PC-9 (cell line): ENCODE measurements around the gene ARHGAP10. TPM values are rescaled to one million over a fixed set of nuclear protein-coding genes. Genes with fewer than 3 reads are reported as not detected.

Experiments used
- BruUV-seq: library from RNA; stranded (reverse); fragments of 400-500 nt; replicated peaks from 2 replicates; lab custom pipeline; 2021; lab: Mats Ljungman, UMichigan
- CTCF ChIA-PET: fragments of 300-600 bp; sonication (Branson Sonifier 250); formaldehyde crosslinking; loops from one replicate; lab custom pipeline; 2022; ENCODE audit warnings: antibody characterized with exemption; lab: Charles Lee
- POLR2A ChIA-PET: fragments of 300-600 bp; sonication (Branson Sonifier 250); formaldehyde crosslinking; loops from one replicate; lab custom pipeline; 2022; ENCODE audit warnings: antibody characterized with exemption; ENCODE audit not compliant: unreplicated experiment; lab: Charles Lee
- DNase-seq, 2 experiments: peaks; one replicate each; pipeline versions ENCODE4 v3.0.0 to v3.0.0-alpha.2; 2015 to 2022; ENCODE audit warnings: mixed read lengths in 1 of 2
- H2AFZ ChIP-seq: fragments of 200-600 bp; sonication (generic); 2 replicates; pipeline ENCODE4 v1.8.1; 2017; ENCODE audit warnings: antibody characterized with exemption
- H3F3A ChIP-seq: fragments of 200-600 bp; sonication (generic); 2 replicates; pipeline ENCODE4 v1.8.1; 2017; ENCODE audit warnings: antibody characterized with exemption, mild to moderate bottlenecking, low read depth; ENCODE audit not compliant: insufficient read depth
- H3K27ac ChIP-seq: fragments of 200-600 bp; sonication (generic); 2 replicates; pipeline ENCODE4 v1.6.1; 2016; ENCODE audit warnings: mixed run types
- H3K27me3 ChIP-seq: fragments of 200-600 bp; sonication (generic); 2 replicates; pipeline ENCODE4 v1.6.1; 2016; ENCODE audit warnings: low read depth, mixed run types; ENCODE audit not compliant: insufficient read depth
- H3K36me3 ChIP-seq: fragments of 200-600 bp; sonication (generic); 2 replicates; pipeline ENCODE4 v1.6.1; 2016; ENCODE audit warnings: low read depth, mixed run types
- H3K4me1 ChIP-seq: fragments of 200-600 bp; sonication (generic); replicated peaks from 2 replicates; pipeline ENCODE4 v1.6.1; 2016; ENCODE audit warnings: mixed run types; ENCODE audit not compliant: insufficient read depth
- H3K4me2 ChIP-seq: fragments of 200-600 bp; sonication (generic); 2 replicates; pipeline ENCODE4 v1.6.1; 2017; ENCODE audit warnings: mixed run types
- H3K4me3 ChIP-seq: fragments of 200-600 bp; sonication (generic); 2 replicates; pipeline ENCODE4 v1.6.1; 2016; ENCODE audit warnings: mixed run types
- H3K79me2 ChIP-seq: fragments of 200-600 bp; sonication (generic); 2 replicates; pipeline ENCODE4 v1.6.1; 2017; ENCODE audit warnings: low read depth, mixed run types
- H3K9me2 ChIP-seq: fragments of 200-600 bp; sonication (generic); 2 replicates; pipeline ENCODE4 v1.8.1; 2017; ENCODE audit warnings: mild to moderate bottlenecking; ENCODE audit not compliant: insufficient read depth
- H3K9me3 ChIP-seq: fragments of 200-600 bp; sonication (generic); 2 replicates; pipeline ENCODE4 v1.8.1; 2016; ENCODE audit warnings: low read depth; ENCODE audit not compliant: insufficient read depth
- H4K20me1 ChIP-seq: fragments of 200-600 bp; sonication (generic); 2 replicates; pipeline ENCODE4 v1.8.1; 2017; ENCODE audit not compliant: insufficient read depth
- CTCF ChIP-seq: fragments of 200-600 bp; sonication (generic); conservative IDR thresholded peaks from 2 replicates; pipeline ENCODE4 v1.6.1; 2017; ENCODE audit warnings: mixed run types, antibody characterized with exemption, mild to moderate bottlenecking, moderate library complexity
- EZH2 ChIP-seq: fragments of 200-600 bp; sonication (generic); IDR thresholded peaks from 2 replicates; pipeline ENCODE4 v1.8.0; 2017; ENCODE audit warnings: antibody characterized with exemption, low read depth
- intact Hi-C: fragments of 100-400 bp; cut with micrococcal nuclease; formaldehyde crosslinking; loops from one replicate; pipeline ENCODE4 v1.10.0; 2022; ENCODE audit not compliant: unreplicated experiment
- total RNA-seq: library from RNA; stranded (reverse); gene quantifications from 2 replicates; pipeline ENCODE4 v1.2.3, GENCODE V29; 2021

ARHGAP10 gene
- total RNA-seq, 1 experiment from 2014 or later = 27.5 TPM

GRCh38 chr4:148029781-148030180 is 297.9 kb downstream of the ARHGAP10 start:
- DNase-seq = no peak
- no peak overlapping the region for H3K4me3 ChIP-seq
- no peaks in the 10 kb centered on the region for H4K20me1 ChIP-seq
- no peak overlapping the region for H3K4me2 ChIP-seq
- ChIA-PET POLR2A (no interaction called here), CTCF (no interaction called here)
- no peaks in the 10 kb centered on the region for H3K27me3 ChIP-seq
- H3K79me2 ChIP-seq = no peaks in the 10 kb centered on the region; the same call in 1 of the 2 replicates
- BruUV-seq = no TSS peak
- no peak overlapping the region for H2AFZ ChIP-seq
- no peak for TF ChIP-seq CTCF
- TF ChIP-seq EZH2 = no peak
- H3K4me1 ChIP-seq = peaks cover 4% of the 10 kb centered on the region
- no peaks in the 10 kb centered on the region for H3K36me3 ChIP-seq
- H3K27ac ChIP-seq = no peak overlapping the region
- intact Hi-C loops = no loop called here
- H3F3A ChIP-seq = no peaks in the 10 kb centered on the region; the same call in 1 of the 2 replicates
- H3K9me2 ChIP-seq = no peaks in the 10 kb centered on the region; the same call in 1 of the 2 replicates
- H3K9me3 ChIP-seq = no peaks in the 10 kb centered on the region

- Histone ChIP-seq H3K4me1 (peaks cover 7% of the 10 kb centered on the region), H3K36me3 (no peaks in the 10 kb centered on the region), H3F3A (no peaks in the 10 kb centered on the region; the same call in 1 of the 2 replicates), H3K79me2 (no peaks in the 10 kb centered on the region; the same call in 1 of the 2 replicates), H2AFZ (no peak overlapping the region), H3K9me3 (no peaks in the 10 kb centered on the region), H3K4me3 (no peak overlapping the region), H3K4me2 (no peak overlapping the region), H4K20me1 (no peaks in the 10 kb centered on the region), H3K27me3 (no peaks in the 10 kb centered on the region), H3K9me2 (no peaks in the 10 kb centered on the region; the same call in 1 of the 2 replicates), H3K27ac (0 out of 2 replicates have a peak overlapping the region, but pooled peaks have one; percentile 32)
- TF ChIP-seq CTCF (no peak), EZH2 (no peak)
- ChIA-PET POLR2A (no interaction called here), CTCF (no interaction called here)
- DNase-seq = no peak
- no TSS peak for BruUV-seq
- intact Hi-C loops = no loop called here
These were observed 298.4 kb downstream of the ARHGAP10 start for GRCh38 chr4:148030193-148030873.

- no peaks in the 10 kb centered on the region for H4K20me1 ChIP-seq
- H3K79me2 ChIP-seq = no peaks in the 10 kb centered on the region
- TF ChIP-seq CTCF (no peak), EZH2 (no peak)
- no peak for DNase-seq
- ChIA-PET CTCF (no interaction called here), POLR2A (no interaction called here)
- no peaks in the 10 kb centered on the region for H3K9me3 ChIP-seq
- H3K27me3 ChIP-seq = no peaks in the 10 kb centered on the region
- H3K36me3 ChIP-seq = no peaks in the 10 kb centered on the region
- H3K4me2 ChIP-seq = no peak overlapping the region
- no peak overlapping the region for H3K4me3 ChIP-seq
- no peaks in the 10 kb centered on the region; the same call in 1 of the 2 replicates for H3K9me2 ChIP-seq
- H3K4me1 ChIP-seq = peaks cover 7% of the 10 kb centered on the region
- intact Hi-C loops = no loop called here
- no peak overlapping the region for H3K27ac ChIP-seq
- H2AFZ ChIP-seq = no peak overlapping the region
- no TSS peak for BruUV-seq
- no peaks in the 10 kb centered on the region; the same call in 1 of the 2 replicates for H3F3A ChIP-seq
These were observed 302.9 kb downstream of the ARHGAP10 start for GRCh38 chr4:148034813-148035212.
